ELR (cell line): Measurements from ENCODE around the gene SFXN3.

ENCODE experiments used
- DNase-seq: peaks from one replicate; pipeline ENCODE4 v3.0.0-alpha.2; 2015; ENCODE audit warnings: low read depth

The SFXN3 gene

GRCh38 chr10:101000127-101000914 lies 30.7 kb upstream of the SFXN3 start:
- peak; percentile 59 for DNase-seq

- DNase-seq, result peak; percentile 91
Measured at GRCh38 chr10:101000915-101001658, 29.9 kb upstream of the SFXN3 start.

GRCh38 chr10:101001659-101002035 lies 29.4 kb upstream of the SFXN3 start:
- no peak for DNase-seq

GRCh38 chr10:101002456-101002855 lies 28.6 kb upstream of the SFXN3 start:
- no peak for DNase-seq

- DNase-seq, result no peak
Measured at GRCh38 chr10:101003639-101004206, 27.3 kb upstream of the SFXN3 start.

GRCh38 chr10:101005361-101005760 lies 25.7 kb upstream of the SFXN3 start:
- DNase-seq, result no peak

GRCh38 chr10:101005869-101006567 lies 25.0 kb upstream of the SFXN3 start:
- DNase-seq, result no peak

GRCh38 chr10:101006593-101007098 lies 24.4 kb upstream of the SFXN3 start:
- no peak for DNase-seq

- DNase-seq, result no peak
Measured at GRCh38 chr10:101007099-101007711, 23.8 kb upstream of the SFXN3 start.

GRCh38 chr10:101007915-101008822 lies 22.9 kb upstream of the SFXN3 start:
- no peak for DNase-seq

- no peak for DNase-seq
Measured at GRCh38 chr10:101008823-101009423, 22.1 kb upstream of the SFXN3 start.

GRCh38 chr10:101010329-101010728 lies 20.7 kb upstream of the SFXN3 start:
- no peak for DNase-seq

- DNase-seq, result peak; percentile 55
Measured at GRCh38 chr10:101011517-101012423, 19.3 kb upstream of the SFXN3 start.

GRCh38 chr10:101012525-101013364 lies 18.3 kb upstream of the SFXN3 start:
- DNase-seq, result peak; percentile 96

- DNase-seq, result no peak
Measured at GRCh38 chr10:101013365-101013825, 17.6 kb upstream of the SFXN3 start.

- peak; percentile 81 for DNase-seq
Measured at GRCh38 chr10:101014230-101014884, 16.7 kb upstream of the SFXN3 start.

- peak; percentile 95 for DNase-seq
Measured at GRCh38 chr10:101014966-101015581, 16.0 kb upstream of the SFXN3 start.
